Occipital lobe (tissue), 2 donors: Measurements from ENCODE around the gene TMEM123. TPM values are rescaled to one million over a fixed set of nuclear protein-coding genes. Genes with fewer than 3 reads are reported as not detected.

Experiments
- DNase-seq: peaks from one replicate; lab custom pipeline; 2025; lab: John Stamatoyannopoulos, UW
- total RNA-seq: library from RNA; depleted of rRNA; stranded (reverse); fragments of >200 nt; gene quantifications from one replicate; pipeline ENCODE4 v1.2.3, GENCODE V29; 2014

The TMEM123 gene
- total RNA-seq, 1 donor from 2014 or later, result 101 TPM

- no peak for DNase-seq
Measured at GRCh38 chr11:102426570-102426969, 26.0 kb downstream of the TMEM123 start.

GRCh38 chr11:102426000-102426399 is 26.6 kb downstream of the TMEM123 start:
- no peak for DNase-seq

GRCh38 chr11:102423936-102424335 is 28.6 kb downstream of the TMEM123 start:
- no peak for DNase-seq

- DNase-seq, result no peak
Measured at GRCh38 chr11:102422817-102423712, 29.5 kb downstream of the TMEM123 start.

- DNase-seq, result no peak
Measured at GRCh38 chr11:102421261-102421660, 31.3 kb downstream of the TMEM123 start.

- DNase-seq, result no peak
Measured at GRCh38 chr11:102420547-102420946, 32.0 kb downstream of the TMEM123 start.

GRCh38 chr11:102419181-102419580 is 33.4 kb downstream of the TMEM123 start:
- DNase-seq, result no peak

- no peak for DNase-seq
Measured at GRCh38 chr11:102416976-102417375, 35.6 kb downstream of the TMEM123 start.

- DNase-seq, result no peak
Measured at GRCh38 chr11:102415304-102415916, 37.2 kb downstream of the TMEM123 start.

GRCh38 chr11:102414559-102414958 is 38.0 kb downstream of the TMEM123 start:
- DNase-seq, result no peak

- DNase-seq, result no peak
Measured at GRCh38 chr11:102413497-102413896, 39.1 kb downstream of the TMEM123 start.

- DNase-seq, result no peak
Measured at GRCh38 chr11:102411142-102411541, 41.4 kb downstream of the TMEM123 start.

- DNase-seq, result no peak
Measured at GRCh38 chr11:102410382-102410784, 42.2 kb downstream of the TMEM123 start.

- no peak for DNase-seq
Measured at GRCh38 chr11:102408339-102408738, 44.2 kb downstream of the TMEM123 start.

GRCh38 chr11:102407901-102408300 is 44.7 kb downstream of the TMEM123 start:
- no peak for DNase-seq

- no peak for DNase-seq
Measured at GRCh38 chr11:102406099-102406498, 46.5 kb downstream of the TMEM123 start.

GRCh38 chr11:102405501-102405900 is 47.1 kb downstream of the TMEM123 start:
- DNase-seq, result no peak

- DNase-seq, result no peak
Measured at GRCh38 chr11:102402548-102402947, 50.0 kb downstream of the TMEM123 start.

- no peak for DNase-seq
Measured at GRCh38 chr11:102401905-102402304, 50.7 kb downstream of the TMEM123 start.

- no peak for DNase-seq
Measured at GRCh38 chr11:102400603-102401002, 52.0 kb downstream of the TMEM123 start.

- DNase-seq, result no peak
Measured at GRCh38 chr11:102399189-102399588, 53.4 kb downstream of the TMEM123 start.

- no peak for DNase-seq
Measured at GRCh38 chr11:102398297-102398696, 54.3 kb downstream of the TMEM123 start.
